ENCODE measurements around the gene POLR1G.

DNA sequence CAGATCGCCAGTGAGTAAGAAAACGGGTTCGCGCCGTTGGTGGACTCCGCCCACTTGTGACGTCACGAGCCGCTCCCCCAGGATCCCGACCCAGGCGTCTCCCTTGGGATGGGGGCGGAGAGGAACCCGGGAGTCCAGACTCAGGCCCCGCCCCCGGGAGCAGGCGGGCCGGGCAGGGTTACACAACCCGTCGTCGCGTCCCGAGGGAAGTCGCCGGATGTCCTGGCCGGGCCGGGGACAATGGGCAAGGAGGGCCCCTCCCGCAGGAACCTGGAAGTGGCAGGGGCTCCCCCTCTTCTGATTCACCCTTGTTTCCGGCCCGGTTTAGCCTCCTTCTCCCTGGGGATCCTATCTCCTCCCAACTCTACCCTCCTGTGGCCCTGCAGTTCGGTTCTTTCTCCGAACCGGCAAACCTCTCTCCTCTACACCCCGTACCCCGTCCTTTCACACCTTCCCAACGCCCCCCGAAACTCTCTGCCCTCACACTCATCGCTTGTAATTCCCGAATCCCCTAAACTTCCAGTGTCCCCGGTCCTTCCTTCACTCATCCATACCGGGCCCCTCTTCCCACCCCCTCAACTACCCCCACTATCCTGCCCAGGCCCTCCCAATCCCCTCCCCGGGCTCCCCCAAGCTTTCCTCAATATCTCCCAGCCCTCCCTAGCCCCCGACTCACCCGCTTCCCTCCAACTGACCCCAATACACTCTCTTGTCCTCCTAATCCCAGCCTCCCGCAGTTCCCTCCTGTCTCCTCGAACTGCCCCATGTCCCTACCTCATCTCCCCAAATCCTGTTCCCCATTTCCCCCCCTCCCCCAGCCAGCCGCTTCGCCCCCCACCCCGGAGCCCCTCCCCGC is 37.2 kb downstream of the POLR1G start:
- TF ChIP-seq, protein P1, sequence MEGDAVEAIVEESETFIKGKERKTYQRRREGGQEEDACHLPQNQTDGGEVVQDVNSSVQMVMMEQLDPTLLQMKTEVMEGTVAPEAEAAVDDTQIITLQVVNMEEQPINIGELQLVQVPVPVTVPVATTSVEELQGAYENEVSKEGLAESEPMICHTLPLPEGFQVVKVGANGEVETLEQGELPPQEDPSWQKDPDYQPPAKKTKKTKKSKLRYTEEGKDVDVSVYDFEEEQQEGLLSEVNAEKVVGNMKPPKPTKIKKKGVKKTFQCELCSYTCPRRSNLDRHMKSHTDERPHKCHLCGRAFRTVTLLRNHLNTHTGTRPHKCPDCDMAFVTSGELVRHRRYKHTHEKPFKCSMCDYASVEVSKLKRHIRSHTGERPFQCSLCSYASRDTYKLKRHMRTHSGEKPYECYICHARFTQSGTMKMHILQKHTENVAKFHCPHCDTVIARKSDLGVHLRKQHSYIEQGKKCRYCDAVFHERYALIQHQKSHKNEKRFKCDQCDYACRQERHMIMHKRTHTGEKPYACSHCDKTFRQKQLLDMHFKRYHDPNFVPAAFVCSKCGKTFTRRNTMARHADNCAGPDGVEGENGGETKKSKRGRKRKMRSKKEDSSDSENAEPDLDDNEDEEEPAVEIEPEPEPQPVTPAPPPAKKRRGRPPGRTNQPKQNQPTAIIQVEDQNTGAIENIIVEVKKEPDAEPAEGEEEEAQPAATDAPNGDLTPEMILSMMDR (IDR thresholded peaks at IDR 0.05), result peak in 1 of 6 experiments; percentile 7
- TF ChIP-seq POLR2A (IDR thresholded peaks at IDR 0.05), result peak in 1 of 2 donors; percentile 88

Measured in thyroid gland (tissue), 4 donors.